HepG2 (cell line): ENCODE data around the gene ZPR1. TPM values are rescaled to one million over a fixed set of nuclear protein-coding genes. Genes with fewer than 3 reads are reported as not detected.

Experiments
- CEBPG ChIP-seq: IDR thresholded peaks from 2 replicates; pipeline ENCODE4 v1.6.1; 2016
- CENPX ChIP-seq: sonication (generic); formaldehyde crosslinking; IDR thresholded peaks from 2 replicates; pipeline ENCODE4 v1.9.0; 2021; ENCODE audit warnings: mild to moderate bottlenecking, missing genetic modification reagents, moderate library complexity
- CERS6 ChIP-seq: sonication (generic); formaldehyde crosslinking; IDR thresholded peaks from 2 replicates; pipeline ENCODE4 v1.5.0; 2020; ENCODE audit warnings: missing genetic modification reagents
- ESRRA ChIP-seq: sonication (generic); formaldehyde crosslinking; IDR thresholded peaks from 2 replicates; pipeline ENCODE4 v1.5.1; 2020; ENCODE audit warnings: mild to moderate bottlenecking, low read depth, missing genetic modification reagents
- GMEB1 ChIP-seq: sonication (generic); formaldehyde crosslinking; IDR thresholded peaks from 2 replicates; pipeline ENCODE4 v1.5.1; 2020; ENCODE audit warnings: missing genetic modification reagents, mild to moderate bottlenecking, borderline replicate concordance
- HOXA7 ChIP-seq: sonication (generic); formaldehyde crosslinking; IDR thresholded peaks from 2 replicates; pipeline ENCODE4 v1.8.1; 2022; ENCODE audit warnings: mild to moderate bottlenecking, missing genetic modification reagents, moderate library complexity
- LRRFIP1 ChIP-seq: sonication (generic); formaldehyde crosslinking; conservative IDR thresholded peaks from 2 replicates; pipeline ENCODE4 v1.4.0; 2020; ENCODE audit warnings: missing genetic modification reagents
- MLX ChIP-seq: IDR thresholded peaks from 2 replicates; pipeline ENCODE4 v1.6.1; 2016
- MZF1 ChIP-seq: sonication (generic); formaldehyde crosslinking; IDR thresholded peaks from 2 replicates; pipeline ENCODE4 v1.8.1; 2023; ENCODE audit warnings: mild to moderate bottlenecking, missing genetic modification reagents, borderline replicate concordance
- PHF20 ChIP-seq: sonication (generic); formaldehyde crosslinking; IDR thresholded peaks from 2 replicates; pipeline ENCODE4 v1.5.0; 2020; ENCODE audit warnings: mild to moderate bottlenecking, missing genetic modification reagents
- PHF8 ChIP-seq: sonication (generic); formaldehyde crosslinking; IDR thresholded peaks from 2 replicates; pipeline ENCODE4 v1.5.0; 2020; ENCODE audit warnings: missing genetic modification reagents
- SMARCE1 ChIP-seq: fragments of 450-650 bp; IDR thresholded peaks from 2 replicates; pipeline ENCODE4 v1.6.1; 2017; ENCODE audit warnings: borderline replicate concordance
- TOE1 ChIP-seq: sonication (generic); formaldehyde crosslinking; IDR thresholded peaks from 2 replicates; pipeline ENCODE4 v1.4.0; 2020; ENCODE audit warnings: mild to moderate bottlenecking, missing genetic modification reagents
- YEATS2 ChIP-seq: sonication (generic); formaldehyde crosslinking; IDR thresholded peaks from 2 replicates; pipeline ENCODE4 v1.4.0; 2020; ENCODE audit warnings: missing genetic modification reagents, borderline replicate concordance
- ZBTB1 ChIP-seq: sonication (generic); formaldehyde crosslinking; IDR thresholded peaks from 2 replicates; pipeline ENCODE4 v1.4.0; 2020; ENCODE audit warnings: missing genetic modification reagents, borderline replicate concordance
- ZHX2 ChIP-seq, 2 experiments: sonication (generic) in 1 of 2; formaldehyde crosslinking in 1 of 2; IDR thresholded peaks; 2 replicates each; pipeline versions ENCODE4 v1.6.1 to v1.9.0; 2014 to 2022; ENCODE audit warnings: antibody characterized with exemption in 1 of 2, borderline replicate concordance in 1 of 2, inconsistent platforms in 1 of 2, low read depth in 1 of 2, missing genetic modification reagents in 1 of 2
- ZNF282 ChIP-seq: fragments of 450-650 bp; IDR thresholded peaks from 2 replicates; pipeline ENCODE4 v1.6.1; 2018; ENCODE audit not compliant: partially characterized antibody
- ZNF777 ChIP-seq: sonication (generic); formaldehyde crosslinking; IDR thresholded peaks from 2 replicates; pipeline ENCODE4 v1.4.0; 2020; ENCODE audit warnings: missing genetic modification reagents
- polyA plus RNA-seq, 8 experiments: library from polyadenylated mRNA; depleted of rRNA in 3 of 8; stranded (reverse) in 7 of 8; unstranded in 1 of 8; fragments of >200 nt; fragmentation: Illumina TruSeq in 4 of 8; extraction: Trizol in 4 of 8; gene quantifications; 2 replicates each; pipeline versions ENCODE4 v1.2.1 to v1.2.3, GENCODE V29; 2011 to 2016; ENCODE audit warnings: low read depth in 4 of 8, missing spikeins in 1 of 8, mixed read lengths in 1 of 8; ENCODE audit not compliant: insufficient read depth in 1 of 8
- total RNA-seq, 5 experiments: library from RNA; depleted of rRNA; stranded (reverse); fragments of >200 nt; fragmentation: Illumina TruSeq; extraction: Trizol; gene quantifications; 2 replicates each; pipeline ENCODE4 v1.2.3, GENCODE V29; 2016; ENCODE audit warnings: low read depth in 1 of 5

Gene ZPR1
- total and polyA plus RNA-seq, 2 of the 13 experiments (the other 11 are each of a cell fraction or from before 2014, with no cell fraction given) = 40.0 to 79.3 TPM

GRCh38 chr11:116833816-116834534, 46.2 kb upstream of the ZPR1 start (continued):
- TF ChIP-seq CERS6 (CRISPR knock-in tag) (no peak), YEATS2 (CRISPR knock-in tag) (no peak), CENPX (no peak), HOXA7 (CRISPR knock-in tag) (0 out of 2 replicates have a peak, but pooled peaks have one; percentile 33), SMARCE1 (no peak), GMEB1 (no peak), ESRRA (CRISPR knock-in tag) (peak; percentile 54; the same call in 1 of the 2 replicates), LRRFIP1 (no peak), PHF8 (CRISPR knock-in tag) (no peak; the same call in 1 of the 2 replicates), CEBPG (0 out of 2 replicates have a peak, but pooled peaks have one; percentile 12), ZHX2 (IDR thresholded peaks at IDR 0.05; ENCODE audit: low read depth) (no peak), ZHX2 (CRISPR knock-in tag; IDR thresholded peaks at IDR 0.05; ENCODE audit: borderline replicate concordance) (no peak), ZNF777 (CRISPR knock-in tag) (no peak), MLX (CRISPR knock-in tag) (peak; percentile 96), ZBTB1 (no peak), ZNF282 (no peak), PHF20 (CRISPR knock-in tag) (no peak), MZF1 (CRISPR knock-in tag) (no peak), TOE1 (CRISPR knock-in tag) (peak; percentile 84)
